Stomach (tissue), 9 donors: Measurements from ENCODE around the gene RAB17. TPM values are rescaled to one million over a fixed set of nuclear protein-coding genes. Genes with fewer than 3 reads are reported as not detected.
"Not testable (repeated sequence)": the region's sequence is repeated elsewhere in the genome, so short reads cannot be mapped to it uniquely, and the experiment has no call there.

Source experiments
- DNase-seq, 2 donors: peaks; one replicate each; pipeline versions ENCODE4 v3.0.0 to v3.0.0-alpha.2; 2013 to 2019
- H3K27ac ChIP-seq, 5 donors: fragments of 200-600 bp in 4 of 5; sonication (generic) in 4 of 5; one replicate each; pipeline ENCODE4 v1.5.1; 2013 to 2019; ENCODE audit warnings: mild to moderate bottlenecking in 1 of 5, moderate library complexity in 1 of 5
- H3K27me3 ChIP-seq, 3 donors: fragments of 200-600 bp; sonication (generic); one replicate each; pipeline ENCODE4 v1.5.1; 2017 to 2019; ENCODE audit warnings: mixed run types in 1 of 3
- H3K36me3 ChIP-seq, 4 donors: fragments of 200-600 bp; sonication (generic); 1 replicate in 3 of 4; 2 replicates in 1 of 4; pipeline ENCODE4 v1.5.1; 2016 to 2019
- H3K4me1 ChIP-seq, 4 donors: fragments of 200-600 bp; sonication (generic); one replicate each; pipeline ENCODE4 v1.5.1; 2016 to 2019
- H3K4me3 ChIP-seq, 4 donors: fragments of 200-600 bp; sonication (generic) in 3 of 4; one replicate each; pipeline ENCODE4 v1.5.1; 2016 to 2019; ENCODE audit warnings: mild to moderate bottlenecking in 1 of 4
- H3K9me3 ChIP-seq, 4 donors: fragments of 200-600 bp; sonication (generic); one replicate each; pipeline ENCODE4 v1.5.1; 2016 to 2019
- EP300 ChIP-seq: sonication (generic); formaldehyde crosslinking; IDR thresholded peaks from one replicate; pipeline ENCODE4 v1.6.1; 2017; ENCODE audit warnings: antibody characterized with exemption
- POLR2A ChIP-seq, 4 donors: fragments of 450-650 bp; IDR thresholded peaks; one replicate each; pipeline ENCODE4 v1.6.1; 2016; ENCODE audit warnings: antibody characterized with exemption in 4 of 4, control low read depth in 2 of 4, mild to moderate bottlenecking in 1 of 4, moderate library complexity in 1 of 4
- POLR2AphosphoS5 ChIP-seq, 3 donors: sonication (generic); formaldehyde crosslinking; IDR thresholded peaks; one replicate each; pipeline ENCODE4 v1.6.1; 2016; ENCODE audit warnings: antibody characterized with exemption in 3 of 3
- WGBS, 5 donors: extraction: QIAGEN DNeasy Blood & Tissue Kit in 3 of 5; methylation state at CpG; one replicate each; pipeline versions ENCODE4 v1.1.5 to v1.1.7; 2013 to 2018; 5-methylcytosine and 5-hydroxymethylcytosine counted together
- intact Hi-C: fragments of 100-400 bp; cut with DNase I; formaldehyde crosslinking; loops from one replicate; pipeline ENCODE4 v1.15.1; 2023; ENCODE audit warnings: low total_unique reads
- polyA plus RNA-seq, 3 donors: library from polyadenylated mRNA; stranded (reverse); fragments of 200-250 nt; gene quantifications; one replicate each; pipeline ENCODE4 v1.2.3, GENCODE V29; 2013
- total RNA-seq, 5 donors: library from RNA; depleted of rRNA; stranded (reverse); fragments of >200 nt; gene quantifications; one replicate each; pipeline versions ENCODE4 v1.1.0 to v1.2.3, GENCODE V29; 2014 to 2016
- TF ChIP-seq, protein P1 (sequence below), 7 experiments: fragments of 450-650 bp in 4 of 7; fragments of 200-600 bp in 3 of 7; sonication (generic) in 3 of 7; IDR thresholded peaks; one replicate each; pipeline ENCODE4 v1.5.1; 2016 to 2019; ENCODE audit warnings: antibody characterized with exemption in 7 of 7, control low read depth in 2 of 7, mild to moderate bottlenecking in 1 of 7
- donor health status: healthy with polysubstance abuse.
- donor health status: Bipolar disorder and iron deficiency.
- donor health status: healthy.

RAB17 gene
- total and polyA plus RNA-seq, 8 donors = 8.8 to 187 (median 50.8) TPM

GRCh38 chr2:237612527-237613357 is 22.2 kb upstream of the RAB17 start:
- TF ChIP-seq EP300 (no peak), POLR2AphosphoS5 (IDR thresholded peaks at IDR 0.05) (no peak)
- no peaks in the 10 kb centered on the region for H3K9me3 ChIP-seq
- H3K4me1 ChIP-seq = peaks cover 0 to 35% (median 26%) of the 10 kb centered on the region in 4 donors
- 92 to 98% (median 95%) methylated on average over 9 to 10 of the region's 10 CpGs for WGBS, 5 donors
- H3K27ac ChIP-seq = no peak overlapping the region
- H3K4me3 ChIP-seq = no peak overlapping the region
- intact Hi-C loops = no loop called here
- H3K27me3 ChIP-seq = no peaks in the 10 kb centered on the region
- H3K36me3 ChIP-seq = no peaks in the 10 kb centered on the region
- no peak for DNase-seq

- H3K4me1 ChIP-seq = peaks cover 4 to 19% (median 10%) of the 10 kb centered on the region in 4 donors
- H3K36me3 ChIP-seq, intact Hi-C loops, H3K27me3 ChIP-seq, H3K4me3 ChIP-seq, H3K27ac ChIP-seq, DNase-seq, H3K9me3 ChIP-seq: not testable (repeated sequence)
- WGBS, 5 donors = 87 to 99% (median 95%) methylated on average over 4 of the region's 4 CpGs
Observed at GRCh38 chr2:237606522-237606921, 16.0 kb upstream of the RAB17 start.

DNA sequence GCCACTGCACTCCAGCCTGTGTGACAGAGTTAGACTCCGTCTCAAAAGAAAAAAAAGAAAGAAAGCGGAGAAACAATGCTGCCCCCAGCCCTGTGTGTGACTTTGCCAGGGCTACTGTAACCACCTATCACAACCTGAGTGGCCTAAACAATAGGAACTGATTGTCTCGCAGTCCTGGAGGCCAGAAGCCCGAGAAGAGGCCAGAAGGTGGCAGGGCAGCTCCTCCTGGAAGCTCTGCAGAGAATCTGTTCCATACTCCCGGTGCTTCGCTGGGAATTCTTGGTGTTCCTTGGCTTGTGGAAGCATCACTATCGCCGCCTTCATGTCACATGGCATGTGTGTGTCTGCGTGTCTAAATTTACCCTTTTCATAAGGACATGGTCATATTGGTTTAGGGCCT is 14.4 kb upstream of the RAB17 start:
- DNase-seq = peak; percentile 44 to 56
- Histone ChIP-seq H3K4me1 (peaks cover 6 to 34% (median 23%) of the 10 kb centered on the region in 4 donors), H3K9me3 (no peaks in the 10 kb centered on the region), H3K27me3 (no peaks in the 10 kb centered on the region), H3K36me3 (no peaks in the 10 kb centered on the region), H3K4me3 (no peak overlapping the region), H3K27ac (no peak overlapping the region)
- intact Hi-C loops = no loop called here
- 74 to 89% (median 77%) methylated on average over 9 of the region's 9 CpGs for WGBS, 5 donors
- no peak for TF ChIP-seq POLR2AphosphoS5 (IDR thresholded peaks at IDR 0.05)
- TF ChIP-seq, protein P1, sequence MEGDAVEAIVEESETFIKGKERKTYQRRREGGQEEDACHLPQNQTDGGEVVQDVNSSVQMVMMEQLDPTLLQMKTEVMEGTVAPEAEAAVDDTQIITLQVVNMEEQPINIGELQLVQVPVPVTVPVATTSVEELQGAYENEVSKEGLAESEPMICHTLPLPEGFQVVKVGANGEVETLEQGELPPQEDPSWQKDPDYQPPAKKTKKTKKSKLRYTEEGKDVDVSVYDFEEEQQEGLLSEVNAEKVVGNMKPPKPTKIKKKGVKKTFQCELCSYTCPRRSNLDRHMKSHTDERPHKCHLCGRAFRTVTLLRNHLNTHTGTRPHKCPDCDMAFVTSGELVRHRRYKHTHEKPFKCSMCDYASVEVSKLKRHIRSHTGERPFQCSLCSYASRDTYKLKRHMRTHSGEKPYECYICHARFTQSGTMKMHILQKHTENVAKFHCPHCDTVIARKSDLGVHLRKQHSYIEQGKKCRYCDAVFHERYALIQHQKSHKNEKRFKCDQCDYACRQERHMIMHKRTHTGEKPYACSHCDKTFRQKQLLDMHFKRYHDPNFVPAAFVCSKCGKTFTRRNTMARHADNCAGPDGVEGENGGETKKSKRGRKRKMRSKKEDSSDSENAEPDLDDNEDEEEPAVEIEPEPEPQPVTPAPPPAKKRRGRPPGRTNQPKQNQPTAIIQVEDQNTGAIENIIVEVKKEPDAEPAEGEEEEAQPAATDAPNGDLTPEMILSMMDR (IDR thresholded peaks at IDR 0.05) = peak in 2 of 7 experiments; percentile 30 to 37
- TF ChIP-seq EP300 = no peak
- no peak for TF ChIP-seq POLR2A (IDR thresholded peaks at IDR 0.05)

GRCh38 chr2:237604391-237604790 is 13.9 kb upstream of the RAB17 start:
- no peaks in the 10 kb centered on the region for H3K36me3 ChIP-seq
- WGBS, 5 donors = 88 to 95% (median 91%) methylated on average over 11 of the region's 11 CpGs
- TF ChIP-seq POLR2AphosphoS5 (IDR thresholded peaks at IDR 0.05) (no peak), EP300 (no peak), POLR2A (IDR thresholded peaks at IDR 0.05) (no peak)
- TF ChIP-seq, protein P1 (IDR thresholded peaks at IDR 0.05) = no peak
- H3K27ac ChIP-seq = peak overlapping the region in 2 of 5 donors; percentile 61 to 67
- DNase-seq = no peak
- no peaks in the 10 kb centered on the region for H3K27me3 ChIP-seq
- intact Hi-C loops = no loop called here
- H3K4me3 ChIP-seq = no peak overlapping the region
- peaks cover 11 to 40% (median 29%) of the 10 kb centered on the region in 4 donors for H3K4me1 ChIP-seq
- no peaks in the 10 kb centered on the region for H3K9me3 ChIP-seq

- peaks cover 11 to 43% (median 32%) of the 10 kb centered on the region in 4 donors for H3K4me1 ChIP-seq
- 32 to 58% (median 50%) methylated on average over 15 of the region's 15 CpGs for WGBS, 5 donors
Observed at GRCh38 chr2:237603718-237604362, 13.3 kb upstream of the RAB17 start.

More at GRCh38 chr2:237603718-237604362, 13.3 kb upstream of the RAB17 start:
- H3K36me3 ChIP-seq = no peaks in the 10 kb centered on the region
- H3K4me3 ChIP-seq = no peak overlapping the region
- no peaks in the 10 kb centered on the region for H3K27me3 ChIP-seq
- DNase-seq = peak in 1 of 2 donors; percentile 89
- peak overlapping the region in 4 of 5 donors; percentile 31 to 67 (median 58) for H3K27ac ChIP-seq
- TF ChIP-seq, protein P1 (IDR thresholded peaks at IDR 0.05) = no peak
- TF ChIP-seq POLR2AphosphoS5 (IDR thresholded peaks at IDR 0.05) (peak in 2 of 3 donors; percentile 50 to 71), EP300 (no peak)
- intact Hi-C loops = no loop called here
- no peaks in the 10 kb centered on the region for H3K9me3 ChIP-seq
